Neural crest cell (in vitro differentiated cells): ENCODE measurements around the gene TBC1D9B. TPM values are rescaled to one million over a fixed set of nuclear protein-coding genes. Genes with fewer than 3 reads are reported as not detected.
A peak's percentile ranks its signal among the peaks of the same experiment; 100 is the strongest.
"Not testable (repeated sequence)": the region's sequence is repeated elsewhere in the genome, so short reads cannot be mapped to it uniquely, and the experiment has no call there.

Experiments used
- DNase-seq: peaks from one replicate; pipeline ENCODE4 v3.0.0; 2021; ENCODE audit warnings: low read depth, mixed read lengths, low spot score
- H3K27ac Mint-ChIP-seq: one replicate; pipeline ENCODE4 v1.8.0; 2021; ENCODE audit warnings: mild to moderate bottlenecking, mixed read lengths; ENCODE audit not compliant: unreplicated experiment
- H3K27me3 Mint-ChIP-seq: 2 replicates; pipeline ENCODE4 v1.8.0; 2021; ENCODE audit warnings: low read depth, mild to moderate bottlenecking, mixed read lengths
- H3K36me3 Mint-ChIP-seq: 2 replicates; pipeline ENCODE4 v1.8.0; 2021; ENCODE audit warnings: low read depth, mild to moderate bottlenecking, mixed read lengths
- H3K4me1 Mint-ChIP-seq: 2 replicates; pipeline ENCODE4 v1.8.0; 2021; ENCODE audit warnings: mixed read lengths
- H3K4me3 Mint-ChIP-seq: one replicate; pipeline ENCODE4 v1.8.0; 2021; ENCODE audit warnings: mild to moderate bottlenecking, mixed read lengths
- H3K9me3 Mint-ChIP-seq: 2 replicates; pipeline ENCODE4 v1.8.0; 2021; ENCODE audit warnings: mixed read lengths
- CTCF ChIP-seq: fragments of 200-600 bp; sonication (generic); conservative IDR thresholded peaks from 2 replicates; pipeline ENCODE4 v1.5.0; 2021; ENCODE audit warnings: antibody characterized with exemption, mild to moderate bottlenecking
- total RNA-seq: library from RNA; stranded (reverse); gene quantifications from 2 replicates; pipeline ENCODE4 v1.2.1, GENCODE V29; 2021

The TBC1D9B gene
- total RNA-seq, 1 donor from 2014 or later, result 107 TPM

- Mint-ChIP-seq H3K4me3 (no peak overlapping the region), H3K9me3 (no peaks in the 10 kb centered on the region), H3K27ac (no peak overlapping the region), H3K36me3 (peaks cover 14% of the 10 kb centered on the region), H3K27me3 (no peaks in the 10 kb centered on the region), H3K4me1 (peaks cover 4% of the 10 kb centered on the region)
- no peak for TF ChIP-seq CTCF
- no peak for DNase-seq
These were observed 33.6 kb downstream of the TBC1D9B start for GRCh38 chr5:179874136-179874535.

- H3K36me3 Mint-ChIP-seq, result peaks cover 14% of the 10 kb centered on the region
- H3K4me3 Mint-ChIP-seq, result no peak overlapping the region
- H3K4me1 Mint-ChIP-seq, result peaks cover 4% of the 10 kb centered on the region
- H3K9me3 Mint-ChIP-seq, result no peaks in the 10 kb centered on the region
- no peak overlapping the region for H3K27ac Mint-ChIP-seq
- DNase-seq, result no peak
- no peaks in the 10 kb centered on the region for H3K27me3 Mint-ChIP-seq
- no peak for TF ChIP-seq CTCF
These were observed 34.0 kb downstream of the TBC1D9B start for GRCh38 chr5:179873588-179874110.

GRCh38 chr5:179872828-179873575, 34.7 kb downstream of the TBC1D9B start:
- TF ChIP-seq CTCF, result no peak
- no peak overlapping the region for H3K27ac Mint-ChIP-seq
- peaks cover 14% of the 10 kb centered on the region for H3K36me3 Mint-ChIP-seq
- DNase-seq, result no peak
- no peak overlapping the region for H3K4me3 Mint-ChIP-seq
- H3K27me3 Mint-ChIP-seq, result no peaks in the 10 kb centered on the region
- peaks cover 4% of the 10 kb centered on the region for H3K4me1 Mint-ChIP-seq
- H3K9me3 Mint-ChIP-seq, result no peaks in the 10 kb centered on the region

- no peak for DNase-seq
- Mint-ChIP-seq H3K4me3 (no peak overlapping the region), H3K4me1 (peaks cover 4% of the 10 kb centered on the region), H3K9me3 (no peaks in the 10 kb centered on the region), H3K27ac (peak overlapping the region; percentile 19), H3K27me3 (no peaks in the 10 kb centered on the region), H3K36me3 (peaks cover 9% of the 10 kb centered on the region)
- no peak for TF ChIP-seq CTCF
These were observed 35.5 kb downstream of the TBC1D9B start for GRCh38 chr5:179872055-179872827.

- not testable (repeated sequence) for H3K4me3 Mint-ChIP-seq, DNase-seq, H3K36me3 Mint-ChIP-seq
These were observed 36.2 kb downstream of the TBC1D9B start for GRCh38 chr5:179871533-179871932.

GRCh38 chr5:179870952-179871351, 36.7 kb downstream of the TBC1D9B start:
- Mint-ChIP-seq H3K4me1 (peaks cover 4% of the 10 kb centered on the region), H3K9me3 (no peaks in the 10 kb centered on the region), H3K36me3 (peaks cover 6% of the 10 kb centered on the region), H3K27me3 (no peaks in the 10 kb centered on the region), H3K27ac (peak overlapping the region; percentile 92), H3K4me3 (no peak overlapping the region)
- no peak for DNase-seq
- no peak for TF ChIP-seq CTCF

More at GRCh38 chr5:179871533-179871932, 36.2 kb downstream of the TBC1D9B start:
- not testable (repeated sequence) for H3K9me3 Mint-ChIP-seq, H3K4me1 Mint-ChIP-seq, H3K27ac Mint-ChIP-seq, H3K27me3 Mint-ChIP-seq
